Skeletal muscle tissue (tissue), 4 donors: ENCODE results near the gene PLIN1. TPM values are rescaled to one million over a fixed set of nuclear protein-coding genes. Genes with fewer than 3 reads are reported as not detected.

Experiments
- H3K27ac ChIP-seq: one replicate; pipeline ENCODE4 v1.7.0; 2013; ENCODE audit warnings: mild to moderate bottlenecking, low read depth, low read length, inconsistent platforms
- H3K27me3 ChIP-seq, 3 donors: one replicate each; pipeline ENCODE4 v1.7.0; 2013; ENCODE audit warnings: low read length in 3 of 3; ENCODE audit not compliant: control insufficient read depth in 3 of 3, insufficient read depth in 3 of 3
- H3K36me3 ChIP-seq, 3 donors: one replicate each; pipeline ENCODE4 v1.7.0; 2013; ENCODE audit warnings: low read length in 3 of 3; ENCODE audit not compliant: control insufficient read depth in 3 of 3, insufficient read depth in 3 of 3
- H3K4me1 ChIP-seq, 3 donors: one replicate each; pipeline ENCODE4 v1.7.0; 2013; ENCODE audit warnings: low read length in 3 of 3, mild to moderate bottlenecking in 3 of 3; ENCODE audit not compliant: control insufficient read depth in 3 of 3, insufficient read depth in 3 of 3
- H3K4me3 ChIP-seq, 3 donors: one replicate each; pipeline ENCODE4 v1.7.0; 2013; ENCODE audit warnings: low read length in 3 of 3
- H3K9ac ChIP-seq, 3 donors: one replicate each; pipeline ENCODE4 v1.7.0; 2013; ENCODE audit warnings: low read length in 3 of 3, mild to moderate bottlenecking in 3 of 3, moderate library complexity in 2 of 3, low read depth in 1 of 3
- H3K9me3 ChIP-seq, 3 donors: one replicate each; pipeline ENCODE4 v1.7.0; 2013; ENCODE audit warnings: low read length in 3 of 3; ENCODE audit not compliant: control insufficient read depth in 3 of 3
- total RNA-seq: library from RNA; depleted of rRNA; stranded (reverse); fragments of >200 nt; gene quantifications from one replicate; pipeline ENCODE4 v1.2.3, GENCODE V29; 2014
- donor health status: Osteomylitis.

The PLIN1 gene
- total RNA-seq, 1 donor from 2014 or later, result 39.7 TPM

GRCh38 chr15:89646416-89647141 lies 32.6 kb downstream of the PLIN1 start:
- Histone ChIP-seq H3K9me3 (no peaks in the 10 kb centered on the region), H3K4me1 (peaks cover 0 to 6% (median 4%) of the 10 kb centered on the region in 3 donors), H3K36me3 (no peaks in the 10 kb centered on the region)

DNA sequence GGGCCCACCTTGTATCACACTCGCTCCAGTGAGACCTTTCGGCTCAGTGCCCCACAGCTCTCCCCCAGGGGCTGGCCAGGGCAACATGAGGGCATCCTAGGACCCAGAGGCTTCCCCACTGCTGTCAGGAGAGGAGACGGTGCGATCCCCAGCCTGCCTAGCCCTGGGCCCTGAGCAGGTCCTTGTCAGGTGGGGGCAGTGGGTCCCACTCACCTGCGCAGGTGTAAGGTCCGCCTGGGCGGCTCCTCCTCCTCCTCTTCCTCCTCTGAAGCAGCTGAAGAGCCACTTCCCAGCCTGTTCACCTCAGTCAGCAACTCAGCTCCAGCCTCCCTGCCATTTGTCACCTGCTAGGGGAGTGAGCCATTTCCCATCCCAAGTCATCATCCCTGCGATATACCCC lies 33.5 kb downstream of the PLIN1 start:
- Histone ChIP-seq H3K4me3 (no peak overlapping the region), H3K27ac (no peak overlapping the region), H3K36me3 (peaks cover 0 to 2% (median 0%) of the 10 kb centered on the region in 3 donors), H3K9ac (no peak overlapping the region), H3K27me3 (peaks cover 0 to 5% (median 0%) of the 10 kb centered on the region in 3 donors), H3K4me1 (peaks cover 0 to 6% (median 4%) of the 10 kb centered on the region in 3 donors), H3K9me3 (no peaks in the 10 kb centered on the region)

More at GRCh38 chr15:89646416-89647141, 32.6 kb downstream of the PLIN1 start:
- H3K27me3 ChIP-seq, result peaks cover 0 to 5% (median 0%) of the 10 kb centered on the region in 3 donors
- no peak overlapping the region for H3K4me3 ChIP-seq
- no peak overlapping the region for H3K9ac ChIP-seq
- no peak overlapping the region for H3K27ac ChIP-seq

DNA sequence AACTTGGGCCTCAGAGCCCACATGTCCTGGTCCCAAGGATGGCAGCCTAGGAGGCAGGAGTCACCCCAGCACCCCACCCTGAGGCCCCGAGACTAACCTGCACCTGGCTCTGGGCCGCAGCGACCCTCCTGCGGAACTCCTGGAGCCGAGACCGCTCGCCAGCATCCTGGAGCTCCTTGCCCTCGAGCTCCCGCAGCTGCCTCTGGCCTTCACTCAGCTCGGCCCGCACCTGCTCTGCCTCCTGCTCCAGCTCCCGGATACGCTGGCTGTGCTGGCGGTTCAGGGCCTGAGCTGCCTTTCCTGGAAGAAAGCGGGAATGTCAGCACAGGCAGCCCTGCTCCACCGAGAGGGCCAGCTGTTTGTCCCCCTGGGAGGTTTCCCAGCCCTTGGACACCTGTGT lies 37.1 kb downstream of the PLIN1 start:
- H3K4me1 ChIP-seq, result peaks cover 0 to 2% (median under 1%) of the 10 kb centered on the region in 3 donors
- no peaks in the 10 kb centered on the region for H3K9me3 ChIP-seq
- no peak overlapping the region for H3K27ac ChIP-seq
- H3K9ac ChIP-seq, result no peak overlapping the region
- no peaks in the 10 kb centered on the region for H3K27me3 ChIP-seq
- H3K36me3 ChIP-seq, result peaks cover 0 to 5% (median 0%) of the 10 kb centered on the region in 3 donors
- H3K4me3 ChIP-seq, result no peak overlapping the region

DNA sequence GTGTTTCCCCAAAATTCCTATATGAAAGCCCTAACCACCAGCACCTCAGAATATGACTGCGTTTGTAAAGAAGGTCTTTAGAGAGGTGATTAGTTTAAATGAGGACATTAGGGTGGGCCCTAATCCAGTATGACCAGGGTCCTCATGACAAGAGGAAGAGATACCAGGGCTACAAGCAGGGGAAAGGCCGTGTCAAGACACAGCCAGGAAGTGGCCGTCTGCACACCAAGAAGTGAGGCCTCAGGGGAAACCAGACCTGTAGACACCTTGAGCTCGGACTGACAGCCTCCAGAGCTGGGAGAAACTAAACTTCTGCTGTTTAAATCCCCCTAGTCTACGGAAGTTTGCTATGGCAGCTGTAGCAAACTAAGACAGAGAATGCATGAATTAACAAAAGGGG lies 38.1 kb downstream of the PLIN1 start:
- peaks cover 0 to 5% (median 0%) of the 10 kb centered on the region in 3 donors for H3K36me3 ChIP-seq

GRCh38 chr15:89640245-89640644 lies 38.9 kb downstream of the PLIN1 start:
- H3K9me3 ChIP-seq, result no peaks in the 10 kb centered on the region
- peaks cover 0 to 5% (median 0%) of the 10 kb centered on the region in 3 donors for H3K36me3 ChIP-seq
- no peak overlapping the region for H3K4me3 ChIP-seq
- H3K9ac ChIP-seq, result no peak overlapping the region
- no peaks in the 10 kb centered on the region for H3K4me1 ChIP-seq
- H3K27me3 ChIP-seq, result no peaks in the 10 kb centered on the region
- H3K27ac ChIP-seq, result no peak overlapping the region

More for the DNA sequence above, 38.1 kb downstream of the PLIN1 start:
- no peaks in the 10 kb centered on the region for H3K4me1 ChIP-seq
- H3K27ac ChIP-seq, result no peak overlapping the region
- H3K9me3 ChIP-seq, result no peaks in the 10 kb centered on the region
- no peak overlapping the region for H3K4me3 ChIP-seq
- no peak overlapping the region for H3K9ac ChIP-seq
- no peaks in the 10 kb centered on the region for H3K27me3 ChIP-seq

DNA sequence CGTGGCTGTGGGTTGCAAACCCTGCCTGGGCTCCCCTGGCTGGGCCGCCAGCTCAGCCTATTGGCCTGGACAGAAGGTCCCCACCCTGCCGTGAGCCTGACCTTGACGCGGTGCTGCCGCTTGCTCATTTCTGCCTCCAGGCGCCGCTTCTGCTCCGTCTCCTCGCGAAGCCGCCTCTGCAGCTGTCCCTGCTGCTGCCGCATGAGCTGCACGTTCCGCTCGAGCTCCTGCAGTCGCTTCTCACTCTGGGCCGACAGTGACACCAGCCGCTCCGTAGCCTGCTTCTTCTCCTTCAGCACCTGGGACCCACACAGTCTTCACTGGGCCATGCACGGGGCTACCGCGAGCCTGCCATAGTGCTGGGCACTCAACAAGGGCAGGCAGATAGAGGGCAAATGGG lies 45.6 kb downstream of the PLIN1 start:
- Histone ChIP-seq H3K4me1 (no peaks in the 10 kb centered on the region), H3K9me3 (no peaks in the 10 kb centered on the region), H3K36me3 (peaks cover 0 to 33% (median 6%) of the 10 kb centered on the region in 3 donors), H3K27ac (no peak overlapping the region), H3K27me3 (no peaks in the 10 kb centered on the region), H3K9ac (no peak overlapping the region), H3K4me3 (no peak overlapping the region)

DNA sequence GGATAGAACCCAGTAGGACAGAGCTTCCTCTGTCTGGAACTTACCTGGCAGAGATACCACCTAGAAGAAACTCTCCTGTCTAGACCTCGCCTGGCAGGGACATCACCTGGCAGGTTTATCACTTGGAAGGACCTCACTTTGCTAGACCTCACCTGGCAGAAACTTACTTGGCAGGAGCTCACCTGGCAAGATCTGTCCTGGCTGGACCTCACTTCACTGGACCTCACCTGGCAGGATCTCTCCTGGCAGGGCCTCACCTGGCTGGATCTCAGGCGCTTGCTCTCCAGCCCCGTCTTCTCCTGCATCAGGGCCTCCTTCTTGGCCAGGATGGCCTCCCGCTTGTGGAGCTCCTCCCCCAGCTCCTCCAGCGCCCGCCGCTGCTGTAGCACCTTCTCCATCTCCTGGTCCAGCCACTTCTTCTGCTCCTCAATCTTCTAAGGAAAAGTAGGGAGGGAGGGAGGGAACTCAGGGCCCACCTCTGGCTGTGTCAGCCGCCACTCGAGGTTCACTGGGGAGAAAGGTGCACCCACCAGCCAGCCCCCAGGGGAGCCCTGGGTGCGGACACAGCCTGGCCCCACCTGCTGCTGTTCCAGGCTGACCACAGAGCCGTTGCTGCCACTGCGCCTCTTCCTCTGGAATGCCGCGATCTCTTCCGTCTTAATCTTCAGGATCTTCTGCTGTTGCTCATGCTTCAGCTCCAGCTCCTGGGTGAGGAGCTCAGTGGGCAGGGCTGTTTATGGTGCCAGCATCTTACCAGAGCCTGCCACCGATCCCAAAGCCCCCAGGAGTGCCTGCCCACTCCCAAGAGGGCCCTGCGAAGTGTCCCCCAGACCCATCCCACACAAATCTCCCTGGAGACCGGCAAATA lies 46.4 kb downstream of the PLIN1 start:
- H3K36me3 ChIP-seq, result peaks cover 0 to 33% (median 6%) of the 10 kb centered on the region in 3 donors
- H3K9me3 ChIP-seq, result no peaks in the 10 kb centered on the region
- no peak overlapping the region for H3K4me3 ChIP-seq
- H3K27ac ChIP-seq, result no peak overlapping the region
- H3K9ac ChIP-seq, result no peak overlapping the region
- H3K27me3 ChIP-seq, result no peaks in the 10 kb centered on the region
- H3K4me1 ChIP-seq, result no peaks in the 10 kb centered on the region

DNA sequence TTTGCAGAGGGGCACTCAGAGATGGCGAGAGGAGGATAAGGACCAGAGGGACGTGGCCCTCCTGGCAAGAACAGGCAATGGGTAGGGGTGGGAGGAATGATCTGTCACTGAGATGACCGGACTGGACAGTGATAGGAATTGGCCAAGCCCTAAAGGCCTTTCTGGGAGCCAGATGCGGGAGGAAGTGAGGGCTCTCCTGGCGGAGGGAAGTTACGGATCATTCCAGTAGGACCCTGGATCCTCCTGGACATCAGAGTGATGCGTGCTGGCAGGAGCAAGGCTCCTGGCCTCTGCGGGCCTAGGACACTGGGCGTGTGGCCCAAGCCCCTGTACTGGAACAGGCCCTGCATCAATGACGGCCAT lies 47.3 kb downstream of the PLIN1 start:
- Histone ChIP-seq H3K36me3 (peaks cover 0 to 33% (median 8%) of the 10 kb centered on the region in 3 donors), H3K27ac (no peak overlapping the region), H3K4me1 (no peaks in the 10 kb centered on the region), H3K27me3 (no peaks in the 10 kb centered on the region), H3K4me3 (no peak overlapping the region), H3K9ac (no peak overlapping the region), H3K9me3 (no peaks in the 10 kb centered on the region)

GRCh38 chr15:89630974-89631901 lies 47.9 kb downstream of the PLIN1 start:
- Histone ChIP-seq H3K9me3 (no peaks in the 10 kb centered on the region), H3K9ac (no peak overlapping the region), H3K27ac (no peak overlapping the region), H3K4me1 (no peaks in the 10 kb centered on the region), H3K36me3 (peaks cover 0 to 33% (median 8%) of the 10 kb centered on the region in 3 donors), H3K4me3 (no peak overlapping the region), H3K27me3 (no peaks in the 10 kb centered on the region)
